ENCODE results near the gene ZNF155. TPM values are rescaled to one million over a fixed set of nuclear protein-coding genes. Genes with fewer than 3 reads are reported as not detected.

The ZNF155 gene
- total and polyA plus RNA-seq, 7 donors = 1.5 to 4.0 (median 1.8) TPM

GRCh38 chr19:44010468-44010867 is 26.5 kb downstream of the ZNF155 start:
- DNase-seq = no peak
- intact Hi-C loops (cut with DNase I) = no loop called here
- H3K36me3 ChIP-seq (ENCODE audit: insufficient read depth in 1 of 2, low read depth in 1 of 2) = peaks cover 40 to 57% of the 10 kb centered on the region in 2 donors

DNA sequence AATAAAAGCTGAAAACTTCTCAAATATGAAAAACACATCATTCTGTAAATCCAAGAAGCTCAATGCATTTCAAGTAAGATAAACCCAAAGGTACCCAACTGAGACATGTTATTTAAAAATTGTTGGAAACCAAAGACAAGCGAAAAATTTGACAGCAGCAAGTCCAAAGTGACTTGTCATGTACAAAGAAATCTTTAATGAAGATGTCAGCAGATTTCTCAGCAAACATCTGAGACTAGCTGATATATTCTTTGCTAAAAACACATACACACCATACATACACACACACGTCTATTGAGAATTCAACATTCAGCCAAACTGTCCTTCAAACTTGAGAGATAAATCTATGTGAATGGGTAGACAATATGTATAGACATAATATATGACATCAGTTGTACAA is 35.5 kb downstream of the ZNF155 start:
- ATAC-seq (no peak), DNase-seq (no peak)
- H3K27me3 ChIP-seq (ENCODE audit: insufficient read depth in 3 of 3, low read length in 2 of 3) = peaks cover 0 to 2% (median 0%) of the 10 kb centered on the region in 3 donors
- intact Hi-C loops (cut with DNase I) = no loop called here
- no peaks in the 10 kb centered on the region for H3K36me3 ChIP-seq (ENCODE audit: insufficient read depth in 1 of 2, low read depth in 1 of 2)
- H3K4me3 ChIP-seq = no peak overlapping the region
- 37 to 44% (median 44%) methylated on average over 2 of the region's 2 CpGs for WGBS, 3 donors
- no peak overlapping the region for H3K27ac ChIP-seq
- peaks cover 17% of the 10 kb centered on the region for H3K9me3 ChIP-seq
- TF ChIP-seq, protein P1, sequence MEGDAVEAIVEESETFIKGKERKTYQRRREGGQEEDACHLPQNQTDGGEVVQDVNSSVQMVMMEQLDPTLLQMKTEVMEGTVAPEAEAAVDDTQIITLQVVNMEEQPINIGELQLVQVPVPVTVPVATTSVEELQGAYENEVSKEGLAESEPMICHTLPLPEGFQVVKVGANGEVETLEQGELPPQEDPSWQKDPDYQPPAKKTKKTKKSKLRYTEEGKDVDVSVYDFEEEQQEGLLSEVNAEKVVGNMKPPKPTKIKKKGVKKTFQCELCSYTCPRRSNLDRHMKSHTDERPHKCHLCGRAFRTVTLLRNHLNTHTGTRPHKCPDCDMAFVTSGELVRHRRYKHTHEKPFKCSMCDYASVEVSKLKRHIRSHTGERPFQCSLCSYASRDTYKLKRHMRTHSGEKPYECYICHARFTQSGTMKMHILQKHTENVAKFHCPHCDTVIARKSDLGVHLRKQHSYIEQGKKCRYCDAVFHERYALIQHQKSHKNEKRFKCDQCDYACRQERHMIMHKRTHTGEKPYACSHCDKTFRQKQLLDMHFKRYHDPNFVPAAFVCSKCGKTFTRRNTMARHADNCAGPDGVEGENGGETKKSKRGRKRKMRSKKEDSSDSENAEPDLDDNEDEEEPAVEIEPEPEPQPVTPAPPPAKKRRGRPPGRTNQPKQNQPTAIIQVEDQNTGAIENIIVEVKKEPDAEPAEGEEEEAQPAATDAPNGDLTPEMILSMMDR (IDR thresholded peaks at IDR 0.05) = no peak
- no peaks in the 10 kb centered on the region for H3K4me1 ChIP-seq

More at GRCh38 chr19:44010468-44010867, 26.5 kb downstream of the ZNF155 start:
- 95 to 99% (median 96%) methylated on average over 5 of the region's 5 CpGs for WGBS, 3 donors
- Histone ChIP-seq H3K27ac (no peak overlapping the region), H3K4me1 (no peaks in the 10 kb centered on the region), H3K9me3 (peaks cover 78% of the 10 kb centered on the region), H3K4me3 (no peak overlapping the region), H3K27me3 (ENCODE audit: insufficient read depth in 3 of 3, low read length in 2 of 3) (no peaks in the 10 kb centered on the region)
- no peak for ATAC-seq
- TF ChIP-seq, protein P1 (IDR thresholded peaks at IDR 0.05) = no peak

- Histone ChIP-seq H3K27me3 (ENCODE audit: insufficient read depth in 3 of 3, low read length in 2 of 3) (peaks cover 0 to 2% (median 0%) of the 10 kb centered on the region in 3 donors), H3K4me1 (no peaks in the 10 kb centered on the region), H3K9me3 (peaks cover 7% of the 10 kb centered on the region), H3K36me3 (ENCODE audit: insufficient read depth in 1 of 2, low read depth in 1 of 2) (no peaks in the 10 kb centered on the region), H3K27ac (no peak overlapping the region), H3K4me3 (no peak overlapping the region)
- DNase-seq = no peak
- intact Hi-C loops (cut with DNase I) = no loop called here
- ATAC-seq = no peak
- TF ChIP-seq, protein P1 (IDR thresholded peaks at IDR 0.05) = no peak
These were observed 37.2 kb downstream of the ZNF155 start for GRCh38 chr19:44021221-44021620.

DNA sequence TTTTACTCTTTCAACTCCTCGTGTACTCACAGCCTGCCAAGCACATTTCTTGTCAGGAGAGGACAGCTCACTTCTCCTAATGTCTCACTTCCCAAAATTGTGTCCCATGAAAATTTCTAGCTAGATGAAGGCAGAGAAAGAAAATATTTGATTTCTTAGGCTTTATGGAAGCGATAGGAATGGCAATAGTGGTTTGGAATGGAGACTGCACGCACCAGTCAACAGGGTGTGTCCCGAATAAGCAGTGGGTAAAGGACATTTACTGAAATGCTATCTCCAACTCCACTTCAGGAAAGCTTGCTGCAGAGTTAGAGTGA is 40.9 kb downstream of the ZNF155 start:
- TF ChIP-seq, protein P1 (IDR thresholded peaks at IDR 0.05) = no peak
- H3K27me3 ChIP-seq (ENCODE audit: insufficient read depth in 3 of 3, low read length in 2 of 3) = no peaks in the 10 kb centered on the region
- H3K4me3 ChIP-seq = peak overlapping the region; percentile 83
- peak overlapping the region; percentile 58 for H3K27ac ChIP-seq
- WGBS, 3 donors = 34 to 42% (median 41%) methylated on average over 4 of the region's 4 CpGs
- H3K4me1 ChIP-seq = no peaks in the 10 kb centered on the region
- intact Hi-C loops (cut with DNase I) = no loop called here
- ATAC-seq (no peak), DNase-seq (no peak)
- peaks cover 13 to 32% of the 10 kb centered on the region in 2 donors for H3K36me3 ChIP-seq (ENCODE audit: insufficient read depth in 1 of 2, low read depth in 1 of 2)
- H3K9me3 ChIP-seq = peaks cover 26% of the 10 kb centered on the region

DNA sequence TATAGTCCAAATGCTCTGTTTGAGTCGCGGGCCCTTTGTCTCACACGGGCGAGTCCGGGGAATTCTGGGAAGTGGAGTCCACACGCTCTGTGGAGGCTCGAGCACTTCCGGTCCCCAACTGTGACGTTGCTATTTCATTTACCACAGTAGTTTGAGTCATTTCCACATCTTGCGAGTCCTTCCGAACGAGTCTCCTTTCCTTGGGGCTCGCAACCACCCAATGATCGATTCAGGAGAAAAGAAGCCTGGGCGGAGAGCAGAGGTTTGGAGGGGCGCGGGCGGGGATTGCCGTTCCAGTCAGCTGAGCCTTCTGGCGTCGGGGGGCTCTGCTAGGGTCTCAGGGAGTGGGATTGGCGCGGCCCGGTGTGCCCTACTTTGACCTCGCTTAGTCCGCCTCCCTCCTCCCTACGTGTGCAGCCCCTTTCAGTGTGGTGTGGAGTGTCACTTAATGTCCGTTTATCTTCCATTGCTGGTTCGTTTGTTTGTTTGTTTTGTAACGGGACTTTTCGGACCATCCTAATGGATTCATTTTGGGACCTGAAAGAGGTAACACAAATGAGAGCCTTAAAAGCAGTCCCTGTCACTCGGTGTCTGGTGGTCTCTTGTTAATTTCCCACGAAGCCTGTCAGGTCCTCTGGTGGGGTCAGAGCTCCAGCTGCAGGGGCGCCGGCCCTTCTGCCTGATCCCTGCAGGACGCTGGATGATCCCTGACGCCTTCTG is 41.4 kb downstream of the ZNF155 start, which contains the start of gene ZNF222:
TSS of gene ZNF222 (plus strand) at position 163 of the 720 bp plus-strand sequence. CDS start at position 221, 58 bp downstream.
- peaks cover 13 to 37% of the 10 kb centered on the region in 2 donors for H3K36me3 ChIP-seq (ENCODE audit: insufficient read depth in 1 of 2, low read depth in 1 of 2)
- no peaks in the 10 kb centered on the region for H3K27me3 ChIP-seq (ENCODE audit: insufficient read depth in 3 of 3, low read length in 2 of 3)
- WGBS, 3 donors = 1 to 2% (median 1%) methylated on average over 37 of the region's 37 CpGs
- DNase-seq (peak; percentile 80 to 84), ATAC-seq (peak; percentile 64 to 98 (median 96))
- peak within 1 kb of the TSS; percentile 58 for H3K27ac ChIP-seq
- TF ChIP-seq, protein P1 (IDR thresholded peaks at IDR 0.05) = no peak
- intact Hi-C loops (cut with DNase I) = no loop called here
- H3K4me1 ChIP-seq = no peaks in the 10 kb centered on the region
- peaks cover 31% of the 10 kb centered on the region for H3K9me3 ChIP-seq
- peak within 1 kb of the TSS; percentile 83 for H3K4me3 ChIP-seq

Data from psoas muscle (tissue), 8 donors.